Ovary (tissue), 3 donors: ENCODE results near the gene ALDH3A1.

Experiments
- EP300 ChIP-seq: sonication (generic); formaldehyde crosslinking; IDR thresholded peaks from one replicate; pipeline ENCODE4 v1.6.1; 2017; ENCODE audit warnings: antibody characterized with exemption
- TF ChIP-seq, protein P1 (sequence below), 3 donors: fragments of 450-650 bp in 2 of 3; fragments of 200-600 bp in 1 of 3; IDR thresholded peaks; one replicate each; pipeline versions ENCODE4 v1.5.1 to v1.8.0; 2016 to 2022; ENCODE audit warnings: antibody characterized with exemption in 3 of 3, mild to moderate bottlenecking in 1 of 3
- donor health status: DM: no; HTN: no; CAD: no.

DNA sequence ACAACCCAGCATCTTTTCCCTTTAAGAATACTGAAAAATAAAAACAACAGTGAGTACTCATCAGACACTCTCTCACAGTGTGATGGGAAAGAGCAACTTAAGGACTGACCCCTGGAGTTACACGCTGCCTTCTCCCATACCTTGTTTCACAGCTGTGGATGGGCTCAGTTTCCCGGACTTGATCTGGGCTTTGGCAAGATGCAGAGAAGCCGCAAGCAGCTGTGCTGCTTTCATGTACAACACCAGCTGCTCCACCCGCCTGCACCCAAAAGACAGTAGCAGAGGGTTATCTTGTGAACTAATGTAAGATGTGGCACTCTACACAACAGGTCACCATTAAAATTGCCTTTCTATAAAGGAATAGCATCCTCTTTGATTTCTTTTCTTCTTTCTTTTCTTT, 32.7 kb upstream of the ALDH3A1 start:
- TF ChIP-seq, protein P1, sequence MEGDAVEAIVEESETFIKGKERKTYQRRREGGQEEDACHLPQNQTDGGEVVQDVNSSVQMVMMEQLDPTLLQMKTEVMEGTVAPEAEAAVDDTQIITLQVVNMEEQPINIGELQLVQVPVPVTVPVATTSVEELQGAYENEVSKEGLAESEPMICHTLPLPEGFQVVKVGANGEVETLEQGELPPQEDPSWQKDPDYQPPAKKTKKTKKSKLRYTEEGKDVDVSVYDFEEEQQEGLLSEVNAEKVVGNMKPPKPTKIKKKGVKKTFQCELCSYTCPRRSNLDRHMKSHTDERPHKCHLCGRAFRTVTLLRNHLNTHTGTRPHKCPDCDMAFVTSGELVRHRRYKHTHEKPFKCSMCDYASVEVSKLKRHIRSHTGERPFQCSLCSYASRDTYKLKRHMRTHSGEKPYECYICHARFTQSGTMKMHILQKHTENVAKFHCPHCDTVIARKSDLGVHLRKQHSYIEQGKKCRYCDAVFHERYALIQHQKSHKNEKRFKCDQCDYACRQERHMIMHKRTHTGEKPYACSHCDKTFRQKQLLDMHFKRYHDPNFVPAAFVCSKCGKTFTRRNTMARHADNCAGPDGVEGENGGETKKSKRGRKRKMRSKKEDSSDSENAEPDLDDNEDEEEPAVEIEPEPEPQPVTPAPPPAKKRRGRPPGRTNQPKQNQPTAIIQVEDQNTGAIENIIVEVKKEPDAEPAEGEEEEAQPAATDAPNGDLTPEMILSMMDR (IDR thresholded peaks at IDR 0.05): no peak
- no peak for TF ChIP-seq EP300
